ENCODE measurements around the gene JTB. TPM values are rescaled to one million over a fixed set of nuclear protein-coding genes. Genes with fewer than 3 reads are reported as not detected.

The JTB gene
- total and polyA plus RNA-seq, 9 donors: 77.5 to 207 (median 88.6) TPM

DNA sequence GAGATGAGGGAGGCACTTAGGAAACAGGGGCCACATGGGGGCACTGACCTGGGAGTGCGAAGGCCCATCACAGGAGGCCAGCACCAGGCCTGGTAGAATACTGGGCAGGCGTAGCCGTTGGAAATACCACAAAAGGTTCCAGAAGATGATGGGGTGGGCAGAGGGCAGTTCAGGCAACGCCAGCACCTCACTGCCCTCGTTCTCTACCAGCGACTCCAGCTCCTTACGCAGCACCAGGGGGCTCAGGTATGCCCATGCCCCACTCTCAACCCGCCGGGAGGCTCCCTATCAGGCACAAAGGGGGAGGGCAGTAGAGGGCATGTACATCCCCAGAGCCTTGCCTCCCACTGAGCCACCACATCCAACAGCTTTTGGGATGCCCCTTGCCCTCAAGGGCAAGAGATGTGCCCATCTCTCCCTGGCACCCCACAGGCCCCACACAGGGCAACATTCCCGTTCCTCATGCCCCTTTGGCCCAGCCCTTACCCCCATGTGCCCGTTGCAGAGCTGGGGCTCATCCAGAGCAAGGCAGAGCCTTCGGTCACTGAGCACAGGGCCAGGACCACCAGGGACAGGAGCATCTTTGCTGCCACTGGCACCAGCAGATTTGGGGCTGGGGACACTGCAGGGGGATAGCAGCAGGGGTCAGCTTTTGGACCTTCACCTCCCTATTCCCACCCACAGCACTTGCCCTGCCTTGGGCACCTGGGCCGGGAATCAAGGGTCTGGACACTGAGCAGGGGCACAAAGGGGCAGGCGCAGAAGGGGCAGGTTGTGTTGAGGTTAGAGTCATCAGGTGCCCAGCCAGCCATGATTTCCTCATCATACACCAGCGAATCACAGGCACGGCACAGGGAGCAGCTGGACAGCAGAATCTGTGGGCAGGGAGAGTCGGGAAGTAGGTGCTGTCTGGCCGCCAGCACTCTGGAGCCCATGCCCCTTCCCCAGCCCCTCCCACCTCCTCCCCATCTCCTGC is 45.0 kb downstream of the JTB start:
- H3K4me1 ChIP-seq (ENCODE audit: insufficient read depth): no peaks in the 10 kb centered on the region
- intact Hi-C loops (cut with DNase I): no loop called here
- no peaks in the 10 kb centered on the region for H3K9me3 ChIP-seq
- no peaks in the 10 kb centered on the region for H3K36me3 ChIP-seq
- H3K4me3 ChIP-seq: no peak overlapping the region
- peak in 1 of 5 donors; percentile 23 for DNase-seq
- no peak for TF ChIP-seq POLR2A (IDR thresholded peaks at IDR 0.05)
- TF ChIP-seq, protein P1, sequence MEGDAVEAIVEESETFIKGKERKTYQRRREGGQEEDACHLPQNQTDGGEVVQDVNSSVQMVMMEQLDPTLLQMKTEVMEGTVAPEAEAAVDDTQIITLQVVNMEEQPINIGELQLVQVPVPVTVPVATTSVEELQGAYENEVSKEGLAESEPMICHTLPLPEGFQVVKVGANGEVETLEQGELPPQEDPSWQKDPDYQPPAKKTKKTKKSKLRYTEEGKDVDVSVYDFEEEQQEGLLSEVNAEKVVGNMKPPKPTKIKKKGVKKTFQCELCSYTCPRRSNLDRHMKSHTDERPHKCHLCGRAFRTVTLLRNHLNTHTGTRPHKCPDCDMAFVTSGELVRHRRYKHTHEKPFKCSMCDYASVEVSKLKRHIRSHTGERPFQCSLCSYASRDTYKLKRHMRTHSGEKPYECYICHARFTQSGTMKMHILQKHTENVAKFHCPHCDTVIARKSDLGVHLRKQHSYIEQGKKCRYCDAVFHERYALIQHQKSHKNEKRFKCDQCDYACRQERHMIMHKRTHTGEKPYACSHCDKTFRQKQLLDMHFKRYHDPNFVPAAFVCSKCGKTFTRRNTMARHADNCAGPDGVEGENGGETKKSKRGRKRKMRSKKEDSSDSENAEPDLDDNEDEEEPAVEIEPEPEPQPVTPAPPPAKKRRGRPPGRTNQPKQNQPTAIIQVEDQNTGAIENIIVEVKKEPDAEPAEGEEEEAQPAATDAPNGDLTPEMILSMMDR (IDR thresholded peaks at IDR 0.05): no peak
- TF ChIP-seq EP300 (IDR thresholded peaks at IDR 0.05): no peak
- no peak overlapping the region for H3K27ac ChIP-seq
- H3K27me3 ChIP-seq: no peaks in the 10 kb centered on the region
- 89 to 94% (median 90%) methylated on average over 14 to 18 of the region's 18 CpGs for WGBS, 3 donors

DNA sequence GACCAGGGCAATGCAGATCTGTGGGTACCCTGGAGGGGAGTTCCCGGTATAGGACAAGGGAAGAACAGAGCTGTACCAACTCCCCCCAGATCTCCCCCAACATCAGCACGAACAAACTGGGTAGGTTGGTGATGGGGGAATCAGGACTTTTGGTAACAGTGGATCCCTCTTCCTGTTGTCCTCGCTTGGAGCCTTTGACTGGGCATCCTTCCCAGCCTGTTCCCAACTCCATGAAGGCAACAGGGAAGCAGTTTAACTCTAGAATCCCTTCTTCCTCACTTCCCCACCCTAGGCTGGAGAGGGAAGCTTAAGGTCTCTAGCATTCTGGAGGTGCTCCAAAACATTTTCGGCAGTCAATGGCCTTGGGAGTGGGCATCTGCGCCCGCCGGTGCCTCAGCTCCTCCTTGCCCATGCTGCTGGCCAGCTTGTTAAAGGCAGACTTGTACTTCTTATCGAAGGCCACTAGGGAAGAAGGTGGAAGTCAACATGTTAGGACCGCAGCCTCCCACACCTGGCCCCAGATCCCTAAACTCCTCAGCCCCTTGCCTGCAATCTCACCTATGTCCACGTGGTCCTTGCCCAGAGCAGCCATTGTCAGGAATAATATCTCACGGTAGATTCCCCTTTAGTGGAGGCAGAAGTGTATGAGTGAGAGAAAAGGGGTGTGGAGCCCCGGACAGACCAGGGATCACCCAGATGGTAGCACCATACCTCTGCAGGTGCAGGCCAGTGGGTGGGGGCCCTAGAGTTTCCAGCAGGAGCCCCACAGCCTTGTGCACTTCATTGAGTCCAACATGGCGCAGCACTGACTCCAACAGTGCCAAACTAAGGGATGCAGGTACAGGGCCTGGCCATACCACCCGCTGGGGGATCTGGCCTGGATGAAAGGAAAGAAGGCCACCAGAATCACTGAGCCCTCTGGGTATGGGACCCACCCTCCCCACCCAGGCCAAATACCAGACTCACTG is 47.2 kb downstream of the JTB start:
- Histone ChIP-seq H3K27me3 (no peaks in the 10 kb centered on the region), H3K4me3 (no peak overlapping the region), H3K27ac (no peak overlapping the region), H3K4me1 (ENCODE audit: insufficient read depth) (no peaks in the 10 kb centered on the region), H3K9me3 (no peaks in the 10 kb centered on the region), H3K36me3 (no peaks in the 10 kb centered on the region)
- TF ChIP-seq POLR2A (IDR thresholded peaks at IDR 0.05): no peak
- TF ChIP-seq EP300 (IDR thresholded peaks at IDR 0.05): no peak
- peak in 1 of 5 donors; percentile 29 for DNase-seq
- intact Hi-C loops (cut with DNase I): no loop called here
- WGBS, 3 donors: 65 to 80% (median 66%) methylated on average over 14 of the region's 14 CpGs

- Histone ChIP-seq H3K4me1 (ENCODE audit: insufficient read depth) (no peaks in the 10 kb centered on the region), H3K27me3 (no peaks in the 10 kb centered on the region), H3K36me3 (no peaks in the 10 kb centered on the region), H3K27ac (no peak overlapping the region), H3K9me3 (no peaks in the 10 kb centered on the region), H3K4me3 (no peak overlapping the region)
- no peak for TF ChIP-seq EP300 (IDR thresholded peaks at IDR 0.05)
- TF ChIP-seq, protein P1 (IDR thresholded peaks at IDR 0.05): no peak
- no peak for TF ChIP-seq POLR2A (IDR thresholded peaks at IDR 0.05)
- 82 to 88% (median 86%) methylated on average over 5 of the region's 5 CpGs for WGBS, 3 donors
- intact Hi-C loops (cut with DNase I): no loop called here
- no peak for DNase-seq
Observed at GRCh38 chr1:153929426-153929825, 48.0 kb downstream of the JTB start.

DNA sequence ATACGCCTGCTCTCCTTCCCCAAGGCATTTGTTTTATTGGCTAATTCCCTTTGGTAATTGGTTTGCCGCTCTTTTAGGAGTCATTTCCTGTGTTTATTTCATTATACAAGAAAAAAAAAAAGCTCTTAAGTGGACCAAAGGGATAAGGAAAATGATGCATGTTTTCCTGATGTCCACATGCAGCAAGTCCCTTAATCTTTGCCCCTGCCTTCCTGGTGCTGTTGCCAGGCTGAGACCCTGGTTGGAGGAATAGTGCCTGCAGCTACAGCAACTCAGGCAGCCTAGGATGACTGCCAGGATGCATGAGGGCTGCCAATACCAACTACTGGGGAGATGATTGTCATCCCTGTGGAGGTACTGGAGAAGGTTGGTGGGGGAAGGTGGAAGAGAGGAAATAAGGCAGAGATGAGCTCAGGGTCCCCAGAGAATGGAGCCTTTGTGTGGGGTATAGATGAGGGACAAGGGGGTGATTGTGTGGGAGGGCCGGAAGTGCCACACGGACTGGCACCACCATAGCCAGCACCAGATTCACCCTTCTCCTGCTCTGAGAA is 48.6 kb downstream of the JTB start:
- H3K27me3 ChIP-seq: no peaks in the 10 kb centered on the region
- DNase-seq: peak in 1 of 5 donors; percentile 18
- H3K4me3 ChIP-seq: no peak overlapping the region
- 51 to 60% (median 51%) methylated on average over 4 of the region's 4 CpGs for WGBS, 3 donors
- H3K36me3 ChIP-seq: no peaks in the 10 kb centered on the region
- H3K27ac ChIP-seq: no peak overlapping the region
- TF ChIP-seq POLR2A (IDR thresholded peaks at IDR 0.05) (no peak), EP300 (IDR thresholded peaks at IDR 0.05) (no peak)
- TF ChIP-seq, protein P1 (IDR thresholded peaks at IDR 0.05): no peak
- intact Hi-C loops (cut with DNase I): no loop called here
- H3K9me3 ChIP-seq: no peaks in the 10 kb centered on the region
- no peaks in the 10 kb centered on the region for H3K4me1 ChIP-seq (ENCODE audit: insufficient read depth)

All from ovary (tissue), 9 donors.